HG02884 (cell line): ENCODE data around the gene SBK1.

Experiments used
- ATAC-seq: cut with Tn5 transposase; IDR thresholded peaks from one replicate; pipeline ENCODE4 v1.9.1; 2021; ENCODE audit warnings: mild to moderate bottlenecking, moderate library complexity; ENCODE audit not compliant: unreplicated experiment

SBK1 gene

DNA sequence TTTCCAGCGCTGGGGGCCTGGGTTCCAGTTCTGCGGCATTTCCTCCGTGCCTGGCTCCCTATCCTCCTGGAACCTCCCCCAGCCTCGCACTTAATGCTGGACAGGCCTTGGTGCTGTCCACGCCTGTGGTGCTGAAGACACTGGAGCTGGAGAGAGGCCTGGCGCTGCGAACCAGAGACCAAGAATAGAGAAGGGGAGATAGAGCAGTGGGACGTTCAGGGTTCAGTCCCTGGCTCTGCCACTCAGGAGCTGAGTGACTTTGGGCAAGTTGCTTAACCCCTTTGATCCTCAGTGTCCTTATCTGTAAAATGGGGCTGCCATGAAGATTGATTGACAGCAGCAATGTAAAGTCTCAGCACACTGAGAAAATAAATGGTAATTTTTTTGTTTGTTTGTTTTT is 11.9 kb downstream of the SBK1 start:
- no peak for ATAC-seq

DNA sequence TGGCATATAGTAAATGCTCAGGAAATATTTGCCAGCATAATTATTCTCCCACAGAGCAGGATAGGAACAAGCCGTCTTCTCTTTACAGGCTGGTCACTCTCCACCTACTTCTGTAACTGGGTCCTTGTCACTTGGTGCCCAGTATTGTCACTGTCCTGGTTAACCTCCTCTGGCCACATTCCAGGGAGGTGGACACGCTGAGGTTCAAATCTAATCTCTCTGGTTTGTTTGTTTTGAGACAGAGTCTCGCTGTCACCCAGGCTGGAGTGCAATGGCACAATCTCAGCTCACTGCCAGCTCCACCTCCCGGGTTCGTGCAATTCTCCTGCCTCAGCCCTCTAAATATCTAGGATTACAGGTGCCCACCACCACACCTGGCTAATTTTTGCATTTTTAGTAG is 15.6 kb downstream of the SBK1 start:
- no peak for ATAC-seq

GRCh38 chr16:28308794-28309584 is 16.7 kb downstream of the SBK1 start:
- ATAC-seq: no peak

DNA sequence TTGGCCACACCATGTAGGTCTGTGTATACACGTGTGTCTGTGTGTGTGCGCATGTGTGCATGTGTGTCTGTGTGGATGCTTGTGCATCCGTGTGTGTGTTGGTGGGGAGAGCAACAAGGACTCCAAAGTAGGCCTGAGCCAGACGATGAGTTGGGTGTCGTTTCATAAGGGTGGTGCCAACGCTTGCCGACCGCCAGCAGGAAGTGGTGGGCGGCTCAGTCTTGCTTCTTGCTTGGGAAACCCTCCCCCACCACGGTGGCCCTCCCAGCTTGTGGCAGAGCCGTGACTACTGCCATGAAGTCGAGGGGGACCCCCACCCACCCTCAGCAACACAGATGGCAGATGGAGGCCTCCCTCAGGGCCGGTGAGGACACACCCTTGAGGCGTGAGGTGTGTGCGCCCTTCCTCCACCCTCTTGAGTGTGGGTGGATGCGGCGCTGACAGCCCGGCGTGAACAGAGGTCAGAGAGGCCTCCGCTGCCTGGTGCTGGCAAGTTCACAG is 17.5 kb downstream of the SBK1 start:
- no peak for ATAC-seq

DNA sequence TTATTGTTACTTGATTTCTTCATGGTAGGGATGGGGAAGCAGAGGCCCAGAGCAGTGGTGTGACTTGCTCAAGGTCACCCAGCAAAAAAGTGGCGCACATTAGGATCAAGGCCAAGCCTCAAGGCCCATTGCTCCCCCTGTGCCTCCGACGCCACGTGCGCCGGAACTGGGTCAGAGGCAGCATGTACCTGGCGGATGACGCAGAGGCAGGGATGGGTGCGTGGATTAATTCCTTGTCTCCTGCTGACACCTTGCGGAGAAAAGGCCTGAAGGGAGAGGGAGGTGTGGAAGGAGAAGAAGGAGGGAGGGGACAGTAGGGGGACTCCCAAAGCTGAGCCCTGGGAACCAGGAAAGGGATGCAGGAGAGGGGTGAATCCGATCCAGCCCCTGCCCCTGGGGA is 18.5 kb downstream of the SBK1 start:
- no peak for ATAC-seq

DNA sequence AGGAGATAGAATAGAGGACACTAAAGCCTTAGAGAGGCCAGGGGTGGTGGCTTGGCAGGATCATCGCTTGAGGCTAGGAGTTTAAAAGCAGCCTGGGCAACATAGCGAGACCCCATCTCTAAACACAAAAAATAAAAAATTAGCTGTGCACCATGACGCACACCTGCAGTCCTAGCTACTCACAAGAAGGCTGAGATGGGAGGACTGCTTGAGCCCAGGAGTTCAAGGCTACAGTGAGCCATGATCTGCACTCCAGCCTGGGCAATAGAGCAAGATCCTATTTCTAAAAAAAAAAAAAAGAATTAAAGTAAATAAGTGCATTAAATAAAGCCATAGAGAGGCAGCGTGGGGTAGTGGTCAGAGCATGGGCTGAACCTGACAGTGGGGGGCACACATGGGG is 19.1 kb downstream of the SBK1 start:
- ATAC-seq: no peak

- ATAC-seq: no peak
Observed at GRCh38 chr16:28311913-28312312, 19.6 kb downstream of the SBK1 start.

- no peak for ATAC-seq
Observed at GRCh38 chr16:28312327-28312726, 20.0 kb downstream of the SBK1 start.

DNA sequence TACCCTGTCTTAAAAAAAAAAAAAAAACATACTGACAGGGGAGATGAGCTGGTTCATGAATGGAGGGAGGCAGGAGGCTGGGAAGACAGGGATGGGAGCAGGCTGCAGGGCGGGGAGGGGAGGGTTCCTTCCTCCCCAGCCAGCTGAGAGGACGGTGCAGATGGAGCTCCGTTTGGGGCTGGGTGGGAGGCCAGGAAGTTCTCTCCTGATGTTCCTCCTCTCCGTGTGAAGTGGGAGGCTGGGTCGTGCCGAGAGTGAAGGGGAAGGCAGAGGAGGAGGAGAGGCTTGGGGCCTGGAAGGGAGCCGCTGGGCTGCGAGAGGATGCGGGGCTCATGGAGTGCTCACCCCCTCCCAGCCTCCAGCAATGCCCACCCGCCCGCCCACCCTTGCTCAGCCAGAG is 21.3 kb downstream of the SBK1 start:
- no peak for ATAC-seq

GRCh38 chr16:28316054-28316453 is 23.7 kb downstream of the SBK1 start:
- ATAC-seq: no peak

DNA sequence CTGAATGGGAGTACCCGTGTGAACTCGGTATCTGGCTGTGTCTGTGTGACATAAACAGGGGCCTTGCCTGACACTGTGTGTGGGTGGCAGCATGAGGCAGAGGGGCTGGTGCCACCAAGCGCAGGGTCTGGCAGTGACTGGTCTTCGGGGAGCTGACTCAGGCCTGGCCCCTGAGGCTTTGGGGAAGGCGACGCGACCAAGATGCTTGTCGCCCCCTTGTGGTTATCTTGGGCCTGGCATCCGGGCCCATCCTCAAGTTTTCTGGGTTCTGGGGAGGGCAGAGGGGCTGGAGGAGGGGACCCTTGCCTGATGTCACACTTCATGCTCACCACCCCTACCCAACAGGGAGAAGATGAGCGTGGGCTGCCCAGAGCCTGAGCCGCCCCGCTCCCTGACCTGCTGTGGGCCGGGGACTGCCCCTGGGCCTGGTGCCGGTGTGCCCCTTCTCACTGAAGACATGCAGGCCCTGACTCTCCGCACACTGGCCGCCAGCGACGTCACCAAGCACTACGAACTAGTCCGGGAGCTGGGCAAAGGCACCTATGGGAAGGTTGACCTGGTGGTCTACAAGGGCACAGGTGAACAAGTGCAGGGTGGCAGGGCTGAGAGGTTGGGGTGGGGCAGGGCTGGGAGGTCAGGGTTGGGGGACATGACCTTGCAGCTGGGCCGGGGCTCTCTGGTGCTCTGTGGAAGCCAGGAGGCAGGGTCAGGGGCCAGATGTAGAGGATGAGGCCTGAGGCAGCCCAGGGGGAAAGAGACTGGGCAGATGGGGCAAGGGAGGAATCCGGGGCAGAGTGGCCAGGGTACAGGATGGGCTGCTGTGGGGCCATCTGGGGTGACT is 24.9 kb downstream of the SBK1 start:
- ATAC-seq: no peak

GRCh38 chr16:28318042-28318744 is 25.9 kb downstream of the SBK1 start:
- ATAC-seq: no peak

- ATAC-seq: no peak
Observed at GRCh38 chr16:28319476-28320022, 27.2 kb downstream of the SBK1 start.

- ATAC-seq: no peak
Observed at GRCh38 chr16:28320023-28320561, 27.8 kb downstream of the SBK1 start.

- no peak for ATAC-seq
Observed at GRCh38 chr16:28320741-28321140, 28.4 kb downstream of the SBK1 start.

- no peak for ATAC-seq
Observed at GRCh38 chr16:28321700-28322411, 29.5 kb downstream of the SBK1 start.

- no peak for ATAC-seq
Observed at GRCh38 chr16:28324235-28324886, 32.0 kb downstream of the SBK1 start.

- ATAC-seq: no peak
Observed at GRCh38 chr16:28324887-28325279, 32.6 kb downstream of the SBK1 start.

- no peak for ATAC-seq
Observed at GRCh38 chr16:28326881-28327610, 34.7 kb downstream of the SBK1 start.
